GM19438 (cell line): ENCODE measurements around the gene PTPRJ.

Experiments
- ATAC-seq: cut with Tn5 transposase; IDR thresholded peaks from one replicate; pipeline ENCODE4 v1.9.1; 2021; ENCODE audit warnings: low read depth; ENCODE audit not compliant: unreplicated experiment

Gene PTPRJ

DNA sequence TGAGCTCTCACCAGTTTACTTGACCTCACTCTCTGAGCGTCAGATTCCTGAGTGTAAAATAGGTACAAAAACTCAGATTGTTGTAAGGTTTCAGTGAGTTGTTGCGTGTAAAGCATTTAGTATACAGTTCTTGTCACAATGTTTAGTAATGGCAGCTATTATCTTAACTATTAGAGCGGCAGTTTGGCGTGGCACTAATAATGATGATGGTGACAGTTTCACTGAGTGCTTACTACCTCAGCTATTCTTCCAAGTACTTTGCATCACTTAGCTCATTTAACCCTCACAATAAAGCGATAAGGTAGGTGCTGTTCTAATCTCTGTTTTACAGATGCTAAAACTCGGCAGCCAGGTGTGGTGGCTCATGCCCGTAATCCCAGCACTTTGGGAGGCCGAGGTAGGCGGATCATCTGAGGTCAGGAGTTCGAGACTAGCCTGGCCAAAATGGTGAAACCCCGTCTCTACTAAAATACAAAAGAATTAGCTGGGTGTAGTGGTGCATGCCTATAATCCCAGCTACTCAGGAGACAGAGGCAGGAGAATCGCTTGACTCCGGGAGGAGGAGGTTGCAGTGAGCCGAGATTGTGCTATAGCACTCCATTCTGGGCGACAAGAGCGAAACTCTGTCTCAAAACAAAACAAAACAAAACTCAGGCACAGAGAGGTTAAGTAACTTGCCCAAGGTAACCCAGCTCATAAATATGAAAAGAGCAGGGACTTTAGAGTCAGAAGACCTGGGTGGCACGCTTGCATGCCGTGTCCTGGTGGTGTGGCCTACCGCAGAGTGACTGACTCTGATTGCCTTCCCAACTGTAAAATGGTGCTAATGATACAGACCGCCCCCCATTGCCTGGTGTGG lies 76.2 kb downstream of the PTPRJ start:
- ATAC-seq = no peak

- no peak for ATAC-seq
These were observed 77.7 kb downstream of the PTPRJ start for GRCh38 chr11:48058064-48058463.

GRCh38 chr11:48058788-48059187 lies 78.4 kb downstream of the PTPRJ start:
- no peak for ATAC-seq

DNA sequence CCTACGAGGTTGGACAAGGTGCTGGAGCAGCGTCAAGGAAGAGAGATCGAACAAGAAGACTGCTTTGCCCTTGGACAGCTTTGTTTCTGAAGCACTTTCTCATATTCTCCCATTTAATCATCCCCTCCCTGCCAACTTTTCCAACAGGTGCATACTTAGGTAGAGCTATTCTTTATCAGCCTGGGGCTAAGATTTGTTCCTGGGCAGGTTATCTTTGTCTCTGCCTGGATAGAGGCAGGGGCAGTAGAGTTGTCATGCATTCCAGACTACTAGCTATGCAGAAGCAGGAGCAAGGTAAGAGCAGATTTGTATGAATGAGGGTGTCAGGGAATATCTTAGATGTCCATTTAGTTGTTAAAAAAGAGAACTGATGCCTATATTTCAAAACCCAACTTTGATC lies 82.3 kb downstream of the PTPRJ start:
- no peak for ATAC-seq

DNA sequence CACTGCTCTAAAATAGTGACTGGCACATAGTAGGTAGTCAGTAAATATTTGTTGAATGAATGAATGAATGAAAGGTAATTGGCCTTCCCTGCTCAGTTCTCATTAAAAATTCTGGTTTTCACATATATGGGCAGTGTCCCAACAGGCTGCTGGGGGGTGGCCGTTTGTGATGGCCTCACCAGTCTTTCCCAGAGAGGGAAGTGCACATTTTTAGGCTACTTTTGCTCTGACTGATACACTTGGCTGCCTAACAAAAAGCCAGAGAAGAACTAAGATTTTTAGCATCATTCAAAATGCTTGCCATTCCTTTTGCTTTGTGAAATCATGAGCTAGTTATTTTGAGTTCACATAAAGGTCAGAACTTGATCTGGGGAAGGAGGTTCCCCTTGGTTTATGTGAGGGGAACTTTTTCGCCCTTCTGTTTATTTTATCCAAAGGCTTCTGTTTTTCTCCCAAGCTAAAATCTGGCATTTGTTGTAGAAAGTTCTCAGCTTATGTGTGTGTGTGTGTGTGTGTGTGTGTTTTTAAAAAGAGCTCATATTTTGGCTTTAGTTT lies 83.1 kb downstream of the PTPRJ start:
- no peak for ATAC-seq

- ATAC-seq = no peak
These were observed 83.9 kb downstream of the PTPRJ start for GRCh38 chr11:48064306-48064705.

GRCh38 chr11:48066881-48067800 lies 86.8 kb downstream of the PTPRJ start:
- ATAC-seq = no peak

GRCh38 chr11:48073031-48073861 lies 92.9 kb downstream of the PTPRJ start:
- ATAC-seq = no peak

- ATAC-seq = no peak
These were observed 94.2 kb downstream of the PTPRJ start for GRCh38 chr11:48074425-48075181.

- ATAC-seq = no peak
These were observed 95.3 kb downstream of the PTPRJ start for GRCh38 chr11:48075637-48076036.

GRCh38 chr11:48077251-48077650 lies 96.9 kb downstream of the PTPRJ start:
- ATAC-seq = no peak

- no peak for ATAC-seq
These were observed 98.3 kb downstream of the PTPRJ start for GRCh38 chr11:48078689-48079088.

- no peak for ATAC-seq
These were observed 99.2 kb downstream of the PTPRJ start for GRCh38 chr11:48079596-48079995.

DNA sequence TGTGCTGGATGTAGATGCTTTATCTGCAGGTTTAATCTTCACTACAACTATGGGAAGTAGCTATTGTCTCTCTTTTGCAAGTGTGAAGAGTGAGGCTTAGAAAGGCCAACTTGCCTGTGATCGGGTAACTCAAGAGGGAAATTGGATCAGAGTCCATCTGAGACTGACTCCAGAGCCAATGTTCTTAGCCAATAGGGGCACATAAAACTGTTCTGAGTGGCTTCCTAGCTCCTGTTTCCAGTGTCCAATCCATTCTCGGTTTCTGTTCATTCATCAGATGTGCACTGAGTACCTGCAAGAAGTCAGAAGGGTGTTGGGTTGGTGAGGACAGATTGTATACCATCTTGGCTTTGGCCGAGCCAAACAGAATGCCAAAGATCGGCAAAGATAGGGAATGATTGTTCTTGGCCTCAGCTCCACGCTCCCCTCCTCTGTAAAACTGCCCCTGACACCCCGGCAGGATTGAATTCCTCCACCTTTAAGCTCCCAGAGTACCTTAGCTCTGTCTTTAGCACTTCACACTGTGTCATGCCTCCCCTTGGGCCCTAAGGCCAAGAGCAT lies 100.0 kb downstream of the PTPRJ start:
- ATAC-seq = no peak

DNA sequence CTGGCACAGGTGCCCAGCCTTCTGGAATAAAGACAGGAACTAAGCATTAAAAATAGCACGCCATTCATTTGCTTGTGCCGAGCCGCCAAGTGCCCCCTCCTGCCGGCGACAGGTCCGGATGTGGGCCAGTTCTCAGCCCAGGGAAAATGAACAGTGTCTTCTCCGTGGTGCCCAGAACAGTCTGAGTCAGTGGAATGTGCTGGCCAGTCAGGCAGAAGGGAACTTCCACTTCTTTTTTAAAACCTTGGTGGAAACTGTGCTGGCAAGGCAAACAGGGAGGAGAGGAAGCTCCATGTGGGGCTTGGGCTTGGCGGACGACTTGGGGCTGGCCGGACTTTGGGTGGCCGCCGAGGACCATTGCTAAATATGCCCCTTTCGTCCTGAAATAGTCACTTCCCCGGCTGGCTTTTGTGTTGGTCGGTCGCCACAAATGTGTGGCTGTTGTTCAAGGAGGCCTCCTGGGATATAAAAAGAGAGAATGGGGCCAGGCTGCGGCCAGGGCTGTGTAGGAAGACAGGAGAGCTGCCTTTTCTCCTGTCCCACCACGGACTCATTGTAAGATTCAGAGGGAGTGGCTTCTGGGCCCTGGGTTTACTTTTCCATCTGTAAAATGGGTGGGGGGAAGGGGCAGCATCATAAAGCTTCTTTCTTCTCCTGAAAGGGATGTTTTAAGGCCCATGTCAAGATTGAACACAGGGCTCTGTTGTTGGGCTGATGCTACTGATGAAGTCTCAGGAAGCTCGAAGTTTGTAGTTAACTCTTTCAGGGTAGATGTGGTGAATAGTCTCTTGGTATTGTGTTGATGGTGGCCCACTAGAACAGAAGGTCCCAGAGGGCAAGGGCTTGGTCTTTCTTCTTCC lies 101.0 kb downstream of the PTPRJ start:
- ATAC-seq = no peak

GRCh38 chr11:48082771-48083170 lies 102.4 kb downstream of the PTPRJ start:
- no peak for ATAC-seq

GRCh38 chr11:48083421-48083820 lies 103.1 kb downstream of the PTPRJ start:
- no peak for ATAC-seq

GRCh38 chr11:48085688-48086087 lies 105.3 kb downstream of the PTPRJ start:
- no peak for ATAC-seq
